GM12878 (cell line): ENCODE data around the gene RPS27L. TPM values are rescaled to one million over a fixed set of nuclear protein-coding genes. Genes with fewer than 3 reads are reported as not detected.
A peak's percentile ranks its signal among the peaks of the same experiment; 100 is the strongest.

Experiments
- HDGF ChIP-seq: fragments of 450-650 bp; IDR thresholded peaks from 2 replicates; pipeline ENCODE4 v1.6.1; 2016; ENCODE audit warnings: antibody characterized with exemption
- IRF4 ChIP-seq: IDR thresholded peaks from 2 replicates; pipeline ENCODE4 v1.6.1; 2011; ENCODE audit warnings: low read depth, low read length
- MXI1 ChIP-seq: fragments of 150-350 bp; IDR thresholded peaks from 2 replicates; pipeline ENCODE4 v1.6.1; 2011; ENCODE audit warnings: low read depth, mild to moderate bottlenecking, inconsistent platforms, low read length, improper control_type of control experiment
- NFIC ChIP-seq: IDR thresholded peaks from 2 replicates; pipeline ENCODE4 v1.6.1; 2012; ENCODE audit warnings: low read depth, mild to moderate bottlenecking, inconsistent platforms, low read length, moderate library complexity
- NKRF ChIP-seq: fragments of 450-650 bp; conservative IDR thresholded peaks from 2 replicates; pipeline ENCODE4 v1.6.1; 2017; ENCODE audit warnings: mild to moderate bottlenecking, moderate library complexity
- NR2C2 ChIP-seq: IDR thresholded peaks from 2 replicates; pipeline ENCODE4 v1.6.1; 2011; ENCODE audit warnings: borderline replicate concordance, low read depth; ENCODE audit not compliant: control insufficient read depth, insufficient read length
- POLR2A ChIP-seq: IDR thresholded peaks from 2 replicates; pipeline ENCODE4 v1.6.1; 2011; ENCODE audit warnings: low read depth, mild to moderate bottlenecking, low read length
- TCF7 ChIP-seq: IDR thresholded peaks from 2 replicates; pipeline ENCODE4 v1.6.1; 2014; ENCODE audit warnings: antibody characterized with exemption, borderline replicate concordance
- polyA plus RNA-seq, 11 experiments: library from polyadenylated mRNA; depleted of rRNA in 4 of 11; unstranded in 6 of 11; stranded (reverse) in 5 of 11; fragments of >200 nt; fragmentation: Nextera tagmentation in 4 of 11; fragmentation: Illumina TruSeq in 1 of 11; extraction: Ambion mirVana in 4 of 11; extraction: Trizol in 1 of 11; gene quantifications; 1 replicate in 1 of 11; 2 replicates in 10 of 11; pipeline versions ENCODE4 v1.2.1 to v1.2.3, GENCODE V29; 2011 to 2016; ENCODE audit warnings: inconsistent platforms in 2 of 11, missing spikeins in 2 of 11, low read depth in 1 of 11
- total RNA-seq, 4 experiments: library from RNA; depleted of rRNA in 3 of 4; stranded (reverse); fragments of >200 nt in 3 of 4; fragmentation: Illumina TruSeq in 1 of 4; extraction: Trizol in 1 of 4; gene quantifications; 2 replicates each; pipeline versions ENCODE4 v1.2.1 to v1.2.3, GENCODE V29; 2013 to 2021
- TF ChIP-seq, protein P1 (sequence below): fragments of 450-650 bp; IDR thresholded peaks from 2 replicates; pipeline ENCODE4 v1.6.1; 2017; ENCODE audit warnings: mild to moderate bottlenecking, moderate library complexity

The RPS27L gene
- total and polyA plus RNA-seq, 10 of the 15 experiments (the other 5 are each of a cell fraction or from before 2014, with no cell fraction given): 133 to 970 (median 220) TPM

GRCh38 chr15:63122002-63122875 lies 35.0 kb downstream of the RPS27L start (continued):
- peak; percentile 90; the same call in 1 of the 2 replicates for TF ChIP-seq NKRF
- TF ChIP-seq MXI1: no peak; the same call in 1 of the 2 replicates
- TF ChIP-seq, protein P1, sequence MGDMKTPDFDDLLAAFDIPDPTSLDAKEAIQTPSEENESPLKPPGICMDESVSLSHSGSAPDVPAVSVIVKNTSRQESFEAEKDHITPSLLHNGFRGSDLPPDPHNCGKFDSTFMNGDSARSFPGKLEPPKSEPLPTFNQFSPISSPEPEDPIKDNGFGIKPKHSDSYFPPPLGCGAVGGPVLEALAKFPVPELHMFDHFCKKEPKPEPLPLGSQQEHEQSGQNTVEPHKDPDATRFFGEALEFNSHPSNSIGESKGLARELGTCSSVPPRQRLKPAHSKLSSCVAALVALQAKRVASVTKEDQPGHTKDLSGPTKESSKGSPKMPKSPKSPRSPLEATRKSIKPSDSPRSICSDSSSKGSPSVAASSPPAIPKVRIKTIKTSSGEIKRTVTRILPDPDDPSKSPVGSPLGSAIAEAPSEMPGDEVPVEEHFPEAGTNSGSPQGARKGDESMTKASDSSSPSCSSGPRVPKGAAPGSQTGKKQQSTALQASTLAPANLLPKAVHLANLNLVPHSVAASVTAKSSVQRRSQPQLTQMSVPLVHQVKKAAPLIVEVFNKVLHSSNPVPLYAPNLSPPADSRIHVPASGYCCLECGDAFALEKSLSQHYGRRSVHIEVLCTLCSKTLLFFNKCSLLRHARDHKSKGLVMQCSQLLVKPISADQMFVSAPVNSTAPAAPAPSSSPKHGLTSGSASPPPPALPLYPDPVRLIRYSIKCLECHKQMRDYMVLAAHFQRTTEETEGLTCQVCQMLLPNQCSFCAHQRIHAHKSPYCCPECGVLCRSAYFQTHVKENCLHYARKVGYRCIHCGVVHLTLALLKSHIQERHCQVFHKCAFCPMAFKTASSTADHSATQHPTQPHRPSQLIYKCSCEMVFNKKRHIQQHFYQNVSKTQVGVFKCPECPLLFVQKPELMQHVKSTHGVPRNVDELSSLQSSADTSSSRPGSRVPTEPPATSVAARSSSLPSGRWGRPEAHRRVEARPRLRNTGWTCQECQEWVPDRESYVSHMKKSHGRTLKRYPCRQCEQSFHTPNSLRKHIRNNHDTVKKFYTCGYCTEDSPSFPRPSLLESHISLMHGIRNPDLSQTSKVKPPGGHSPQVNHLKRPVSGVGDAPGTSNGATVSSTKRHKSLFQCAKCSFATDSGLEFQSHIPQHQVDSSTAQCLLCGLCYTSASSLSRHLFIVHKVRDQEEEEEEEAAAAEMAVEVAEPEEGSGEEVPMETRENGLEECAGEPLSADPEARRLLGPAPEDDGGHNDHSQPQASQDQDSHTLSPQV: no peak
- no peak for TF ChIP-seq IRF4
- TF ChIP-seq NR2C2: no peak
- no peak for TF ChIP-seq TCF7
- no peak for TF ChIP-seq POLR2A
- TF ChIP-seq HDGF: 0 out of 2 replicates have a peak, but pooled peaks have one; percentile 60
- TF ChIP-seq NFIC: no peak
